GM18868 (cell line): ENCODE data around the gene PRDX2.

ENCODE experiments used
- ATAC-seq: cut with Tn5 transposase; IDR thresholded peaks from one replicate; pipeline ENCODE4 v1.9.1; 2021; ENCODE audit warnings: mild to moderate bottlenecking, moderate library complexity; ENCODE audit not compliant: unreplicated experiment

PRDX2 gene

DNA sequence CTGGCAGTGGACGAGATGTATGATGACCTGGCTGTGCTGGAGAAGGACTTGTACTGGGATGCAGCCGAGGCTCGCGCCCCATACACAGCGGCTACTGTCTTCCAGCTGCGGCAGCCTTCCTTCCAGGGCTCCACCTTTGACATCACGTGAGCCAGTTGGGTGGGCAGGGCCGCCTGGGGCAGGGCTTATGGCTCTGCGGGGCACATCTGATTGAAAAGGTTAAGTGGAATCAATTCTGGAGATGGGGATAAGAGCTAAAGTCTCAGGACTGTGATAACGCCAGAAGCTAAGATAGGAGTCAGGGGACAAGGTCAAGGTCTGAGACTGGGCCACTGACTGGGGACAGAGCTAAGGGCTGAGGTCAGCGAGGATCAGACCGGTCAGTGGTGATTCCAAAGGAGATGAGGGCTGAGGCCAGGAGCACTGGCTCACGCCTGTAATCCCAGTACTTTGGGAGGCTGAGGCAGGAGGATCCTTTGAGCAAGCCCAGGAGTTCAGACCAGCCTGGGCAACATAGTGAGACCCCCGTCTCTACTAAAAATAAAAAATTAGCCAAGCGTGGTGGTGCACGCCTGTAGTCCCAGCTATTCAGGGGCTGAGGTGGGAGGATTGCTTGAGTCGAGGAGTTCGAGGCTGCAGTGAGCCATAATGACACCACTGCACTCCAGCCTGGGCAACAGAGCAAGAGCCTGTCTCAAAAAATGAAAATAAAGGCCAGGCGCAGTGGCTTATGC, 45.3 kb downstream of the PRDX2 start:
- no peak for ATAC-seq

DNA sequence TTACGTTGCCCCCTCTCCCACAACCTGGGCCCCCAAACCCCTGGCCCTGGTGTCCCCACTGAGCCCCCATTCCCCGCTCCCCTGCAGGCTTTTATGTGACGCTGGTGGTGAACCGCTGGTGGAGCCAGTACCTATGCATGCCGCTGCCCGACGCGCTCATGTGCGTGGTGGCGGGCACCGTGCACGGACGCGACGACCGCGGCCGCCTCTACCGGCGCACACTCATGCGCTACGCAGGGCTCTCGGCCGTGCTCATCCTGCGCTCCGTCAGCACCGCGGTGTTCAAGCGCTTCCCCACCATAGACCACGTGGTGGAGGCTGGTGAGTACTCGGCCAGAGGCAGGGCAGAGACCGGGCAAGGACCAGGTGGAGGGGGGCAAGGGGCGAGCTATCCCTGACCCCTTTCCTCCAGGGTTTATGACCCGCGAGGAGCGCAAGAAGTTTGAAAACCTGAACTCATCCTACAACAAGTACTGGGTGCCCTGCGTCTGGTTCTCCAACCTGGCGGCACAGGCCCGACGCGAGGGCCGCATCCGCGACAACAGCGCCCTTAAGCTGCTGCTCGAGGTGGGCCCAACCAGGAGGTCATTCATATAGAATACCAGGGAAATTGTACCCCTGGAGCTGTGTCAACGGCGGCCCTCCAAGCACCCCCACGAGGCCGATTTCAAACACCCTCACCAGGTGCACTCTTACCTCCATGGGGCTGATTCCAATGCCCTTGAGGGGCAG, 47.0 kb downstream of the PRDX2 start:
- no peak for ATAC-seq

DNA sequence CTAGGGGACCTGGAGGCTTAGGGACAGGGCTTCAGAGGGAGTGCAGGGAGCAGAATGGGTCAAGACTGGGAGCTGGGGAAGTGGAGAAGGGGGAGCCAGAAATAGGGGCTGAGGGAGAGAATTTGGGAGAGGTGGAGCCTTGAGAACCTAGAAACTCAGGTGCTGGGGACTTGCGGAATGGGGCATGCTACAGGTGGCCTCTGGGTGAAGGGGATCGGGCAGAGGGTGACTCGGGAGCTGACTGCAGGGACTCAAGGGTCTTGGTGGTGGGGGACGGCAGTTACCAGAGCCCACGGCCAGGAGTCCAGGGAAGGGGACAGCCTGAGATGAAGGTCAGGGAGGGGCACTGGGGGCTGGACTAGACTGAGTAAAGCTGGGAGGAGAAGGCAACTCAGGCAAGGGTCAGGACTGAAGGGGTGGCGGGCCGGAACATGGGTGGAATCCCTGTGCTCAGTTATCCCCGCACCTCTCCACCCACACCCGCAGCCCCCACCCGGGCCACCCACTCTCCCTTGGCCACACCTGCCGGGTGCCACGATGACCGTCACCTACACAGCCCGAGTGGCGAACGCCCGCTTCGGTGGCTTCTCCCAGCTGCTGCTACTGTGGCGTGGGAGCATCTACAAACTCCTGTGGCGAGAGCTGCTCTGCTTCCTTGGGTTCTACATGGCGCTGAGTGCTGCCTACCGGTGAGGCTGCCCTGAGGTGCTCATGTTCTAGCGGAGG, 49.4 kb downstream of the PRDX2 start:
- no peak for ATAC-seq

DNA sequence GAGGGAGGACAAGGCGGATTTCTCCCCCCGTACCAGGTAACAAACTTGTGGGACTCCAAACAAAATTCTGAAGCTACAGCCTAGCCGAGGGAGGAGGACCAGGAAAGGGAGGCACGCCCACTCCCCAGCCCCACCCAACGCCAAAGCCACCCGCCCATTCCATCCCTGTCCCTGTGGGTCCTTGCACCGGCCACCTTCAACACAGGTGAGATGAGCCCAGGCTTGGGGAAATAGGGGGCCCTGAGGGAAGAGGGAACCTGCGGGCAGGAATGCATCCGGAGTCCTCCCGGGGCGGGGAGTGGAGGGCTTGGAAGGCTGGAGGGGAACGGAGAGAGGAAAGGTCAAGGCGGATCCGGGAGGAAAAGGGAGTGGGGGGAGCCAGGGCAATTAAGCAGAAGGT, 50.0 kb downstream of the PRDX2 start, which contains the start of gene BEST2:
TSS of gene BEST2 (plus strand) at position 157 of the 400 bp plus-strand sequence. CDS start 802 bp downstream, outside the sequence.
- ATAC-seq: no peak

DNA sequence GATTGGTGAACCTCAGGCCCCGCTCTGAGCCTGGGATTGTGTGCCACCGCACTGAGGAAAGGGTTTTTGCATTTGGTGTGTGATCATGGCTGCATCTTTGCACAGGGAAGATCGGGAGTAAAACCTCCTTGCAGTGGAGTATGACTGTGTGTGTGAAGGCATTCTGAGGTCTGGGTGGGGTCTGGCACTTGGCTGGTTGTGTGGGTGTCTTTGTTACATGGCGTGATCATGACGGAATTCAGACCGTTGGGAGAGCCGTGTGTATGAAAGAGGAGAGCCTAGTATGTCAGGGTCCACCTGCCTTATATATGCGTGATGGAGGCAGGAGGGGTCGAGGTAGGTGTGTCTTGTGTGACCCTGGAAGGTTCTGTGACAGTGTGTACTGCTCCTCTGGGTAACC, 50.7 kb downstream of the PRDX2 start:
- ATAC-seq: no peak

DNA sequence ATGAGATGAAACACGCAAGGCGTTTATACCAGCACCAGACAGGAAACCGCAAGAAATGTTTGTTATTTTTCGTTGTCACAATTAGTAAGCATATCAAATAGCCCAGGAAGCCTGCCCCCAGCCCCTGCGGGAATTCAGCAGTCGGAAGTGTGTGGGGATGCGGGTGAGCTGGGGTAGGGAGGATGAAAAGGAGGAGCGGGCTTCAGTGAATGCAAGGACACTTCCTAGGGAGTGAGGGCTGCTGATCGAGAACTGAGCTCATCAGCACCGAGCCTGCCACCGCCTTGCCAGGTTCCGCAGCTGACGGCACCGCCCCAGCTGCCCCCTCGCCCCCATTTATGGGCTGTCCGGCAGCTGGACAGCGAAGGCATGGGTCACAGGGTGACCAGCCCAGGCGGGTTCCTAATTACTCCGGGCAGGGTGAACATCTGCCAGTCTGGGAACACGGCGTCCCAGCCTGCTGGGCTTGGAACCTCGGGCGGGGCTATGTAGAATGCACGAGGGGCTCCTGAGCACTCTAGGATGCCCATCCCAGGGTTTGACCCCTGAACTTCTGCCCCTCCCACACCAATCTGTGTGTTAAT, 51.6 kb downstream of the PRDX2 start:
- no peak for ATAC-seq

DNA sequence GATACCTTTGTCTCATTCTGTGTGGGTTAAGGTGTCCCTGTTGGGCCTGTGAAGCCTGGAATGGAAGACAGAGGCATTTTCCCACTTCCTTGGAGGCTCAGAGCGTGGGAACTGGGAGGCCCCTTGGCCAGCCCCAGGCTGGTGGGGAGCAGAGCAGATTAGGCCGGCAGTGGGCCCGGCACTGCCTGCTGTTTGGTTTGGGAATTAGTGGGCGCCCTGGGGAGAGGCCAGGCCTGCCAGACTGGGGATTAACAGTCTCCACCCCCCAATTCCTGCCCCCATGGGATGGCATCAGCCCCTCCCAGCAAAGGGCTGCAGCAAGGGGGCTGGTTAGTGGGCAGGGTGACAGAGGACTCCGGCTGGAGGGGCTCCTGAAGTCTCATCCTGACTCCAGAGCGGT, 53.1 kb downstream of the PRDX2 start:
- no peak for ATAC-seq
